Measurements from ENCODE around the gene ANGPTL5. TPM values are rescaled to one million over a fixed set of nuclear protein-coding genes. Genes with fewer than 3 reads are reported as not detected.
"Not testable (repeated sequence)": the region's sequence is repeated elsewhere in the genome, so short reads cannot be mapped to it uniquely, and the experiment has no call there.

The ANGPTL5 gene
- total RNA-seq: not detected
- not detected for polyA plus RNA-seq
- long read RNA-seq, donor 1: 0 reads
- long read RNA-seq, donor 2: 0 reads

GRCh38 chr11:101916422-101916821 lies at the start of gene ANGPTL5:
Gene ANGPTL5 (minus strand): TSS chr11:101916522. CDS start chr11:101907909, 8,613 bp downstream.
- no peaks in the 10 kb centered on the region for H3K27me3 ChIP-seq (replicated peaks in 1 of 7)
- peak within 1 kb of the TSS; percentile 32 to 88 (median 83) for H3K27ac ChIP-seq
- 68 to 77% (median 74%) methylated on average over 2 of the region's 2 CpGs for WGBS, 5 donors
- H3K9me3 ChIP-seq: no peaks in the 10 kb centered on the region
- intact Hi-C loops (cut with DNase I; ENCODE audit: low total_unique reads): no loop called here
- peaks cover 0 to 29% (median 17%) of the 10 kb centered on the region in 6 donors for H3K4me1 ChIP-seq
- DNase-seq: no peak
- peak within 1 kb of the TSS; percentile 68 to 94 (median 77) for H3K4me3 ChIP-seq
- TF ChIP-seq CTCF (IDR thresholded peaks at IDR 0.05 in 8 of 11, conservative IDR thresholded peaks at IDR 0.05 in 3 of 11) (no peak), POLR2A (IDR thresholded peaks at IDR 0.05) (no peak), POLR2AphosphoS5 (IDR thresholded peaks at IDR 0.05) (no peak)
- H3K36me3 ChIP-seq: no peaks in the 10 kb centered on the region

GRCh38 chr11:101964200-101964599 lies 47.9 kb upstream of the ANGPTL5 start:
- H3K27ac ChIP-seq; DNase-seq; H3K9me3 ChIP-seq; H3K27me3 ChIP-seq (replicated peaks in 1 of 7); H3K4me1 ChIP-seq; H3K4me3 ChIP-seq; intact Hi-C loops (cut with DNase I; ENCODE audit: low total_unique reads): not testable (repeated sequence)
- WGBS, 5 donors: 90 to 96% (median 92%) methylated on average over 10 of the region's 10 CpGs
- peaks cover 0 to 21% (median 4%) of the 10 kb centered on the region in 6 donors for H3K36me3 ChIP-seq

GRCh38 chr11:101960231-101960630 lies 43.9 kb upstream of the ANGPTL5 start:
- Histone ChIP-seq H3K27ac (no peak overlapping the region), H3K4me3 (no peak overlapping the region), H3K27me3 (replicated peaks in 1 of 7) (no peaks in the 10 kb centered on the region), H3K4me1 (no peaks in the 10 kb centered on the region), H3K9me3 (no peaks in the 10 kb centered on the region), H3K36me3 (peaks cover 0 to 29% (median 4%) of the 10 kb centered on the region in 6 donors)
- intact Hi-C loops (cut with DNase I; ENCODE audit: low total_unique reads): no loop called here
- DNase-seq: no peak
- WGBS, 5 donors: 81 to 95% (median 84%) methylated on average over 1 of the region's 1 CpG
- TF ChIP-seq POLR2AphosphoS5 (IDR thresholded peaks at IDR 0.05) (no peak), POLR2A (IDR thresholded peaks at IDR 0.05) (no peak), CTCF (IDR thresholded peaks at IDR 0.05 in 8 of 11, conservative IDR thresholded peaks at IDR 0.05 in 3 of 11) (no peak)

GRCh38 chr11:101955701-101956100 lies 39.4 kb upstream of the ANGPTL5 start:
- TF ChIP-seq CTCF (IDR thresholded peaks at IDR 0.05 in 8 of 11, conservative IDR thresholded peaks at IDR 0.05 in 3 of 11): no peak
- TF ChIP-seq POLR2A (IDR thresholded peaks at IDR 0.05): no peak
- no peak for TF ChIP-seq POLR2AphosphoS5 (IDR thresholded peaks at IDR 0.05)
- Histone ChIP-seq H3K4me3 (no peak overlapping the region), H3K9me3 (no peaks in the 10 kb centered on the region), H3K27ac (no peak overlapping the region), H3K27me3 (replicated peaks in 1 of 7) (no peaks in the 10 kb centered on the region), H3K4me1 (no peaks in the 10 kb centered on the region), H3K36me3 (peaks cover 0 to 18% (median 0%) of the 10 kb centered on the region in 6 donors)
- 80 to 95% (median 85%) methylated on average over 5 of the region's 5 CpGs for WGBS, 5 donors
- no peak for DNase-seq
- intact Hi-C loops (cut with DNase I; ENCODE audit: low total_unique reads): no loop called here

- peaks cover 0 to 18% (median 0%) of the 10 kb centered on the region in 6 donors for H3K36me3 ChIP-seq
- no peak for TF ChIP-seq POLR2AphosphoS5 (IDR thresholded peaks at IDR 0.05)
- no peak for TF ChIP-seq POLR2A (IDR thresholded peaks at IDR 0.05)
- TF ChIP-seq CTCF (IDR thresholded peaks at IDR 0.05 in 8 of 11, conservative IDR thresholded peaks at IDR 0.05 in 3 of 11): no peak
- WGBS, 5 donors: 85 to 90% (median 88%) methylated on average over 3 of the region's 3 CpGs
- no peaks in the 10 kb centered on the region for H3K4me1 ChIP-seq
- H3K4me3 ChIP-seq: no peak overlapping the region
- intact Hi-C loops (cut with DNase I; ENCODE audit: low total_unique reads): no loop called here
- H3K27ac ChIP-seq: no peak overlapping the region
- no peaks in the 10 kb centered on the region for H3K9me3 ChIP-seq
- DNase-seq: no peak
- no peaks in the 10 kb centered on the region for H3K27me3 ChIP-seq (replicated peaks in 1 of 7)
Measured at GRCh38 chr11:101955278-101955677, 39.0 kb upstream of the ANGPTL5 start.
